GM23338 (cell line): ENCODE data around the gene KCNAB1. TPM values are rescaled to one million over a fixed set of nuclear protein-coding genes. Genes with fewer than 3 reads are reported as not detected.

ENCODE experiments used
- ATAC-seq: fragments of 200-7000 bp; cut with Tn5 transposase; 3 replicates; pipeline ENCODE4 v1.9.1; 2020
- DNase-seq: peaks from one replicate; pipeline ENCODE4 v3.0.0-alpha.2; 2015; ENCODE audit warnings: low spot score
- H2AFZ ChIP-seq: fragments of 200-600 bp; sonication (generic); 2 replicates; pipeline ENCODE4 v1.8.0; 2016; ENCODE audit warnings: antibody characterized with exemption, mild to moderate bottlenecking, moderate library complexity
- H3F3A ChIP-seq: fragments of 200-600 bp; sonication (generic); replicated peaks from 2 replicates; pipeline ENCODE4 v1.8.0; 2017; ENCODE audit warnings: antibody characterized with exemption, mixed run types, low read depth
- H3K27ac ChIP-seq: fragments of 200-600 bp; sonication (generic); 2 replicates; pipeline ENCODE4 v1.6.1; 2016; ENCODE audit warnings: low read depth
- H3K27me3 ChIP-seq: fragments of 200-600 bp; sonication (generic); 2 replicates; pipeline ENCODE4 v1.8.0; 2016; ENCODE audit warnings: mild to moderate bottlenecking, mixed run types, moderate library complexity; ENCODE audit not compliant: insufficient read depth
- H3K36me3 ChIP-seq: fragments of 200-600 bp; sonication (generic); 2 replicates; pipeline ENCODE4 v1.8.0; 2016; ENCODE audit warnings: mild to moderate bottlenecking; ENCODE audit not compliant: insufficient read depth
- H3K4me1 ChIP-seq: fragments of 200-600 bp; sonication (generic); 2 replicates; pipeline ENCODE4 v1.8.0; 2016; ENCODE audit warnings: mild to moderate bottlenecking, moderate library complexity; ENCODE audit not compliant: insufficient read depth
- H3K4me2 ChIP-seq: fragments of 200-600 bp; sonication (generic); 2 replicates; pipeline ENCODE4 v1.7.1; 2017; ENCODE audit warnings: mixed run types
- H3K4me3 ChIP-seq: fragments of 200-600 bp; sonication (generic); 2 replicates; pipeline ENCODE4 v1.6.1; 2016; ENCODE audit warnings: mixed run types
- H3K79me2 ChIP-seq: fragments of 200-600 bp; sonication (generic); replicated peaks from 2 replicates; pipeline ENCODE4 v1.8.0; 2017; ENCODE audit warnings: mild to moderate bottlenecking; ENCODE audit not compliant: insufficient read depth
- H3K9me2 ChIP-seq: fragments of 200-600 bp; sonication (generic); 2 replicates; pipeline ENCODE4 v1.8.0; 2017; ENCODE audit not compliant: insufficient read depth
- H4K20me1 ChIP-seq: fragments of 200-600 bp; sonication (generic); replicated peaks from 2 replicates; pipeline ENCODE4 v1.8.0; 2017; ENCODE audit warnings: mild to moderate bottlenecking; ENCODE audit not compliant: insufficient read depth
- H3K27ac Mint-ChIP-seq: 2 replicates; pipeline ENCODE4 v1.8.0; 2020; ENCODE audit warnings: inconsistent platforms, mild to moderate bottlenecking, moderate library complexity, mixed read lengths
- H3K27me3 Mint-ChIP-seq: 3 replicates; pipeline ENCODE4 v1.8.0; 2022; ENCODE audit warnings: low read depth, mild to moderate bottlenecking, moderate library complexity, mixed read lengths, inconsistent platforms; ENCODE audit not compliant: insufficient read depth, poor library complexity
- H3K36me3 Mint-ChIP-seq: 3 replicates; pipeline ENCODE4 v1.8.0; 2021; ENCODE audit warnings: low read depth, mild to moderate bottlenecking, inconsistent platforms, moderate library complexity, mixed read lengths
- H3K4me1 Mint-ChIP-seq: 3 replicates; pipeline ENCODE4 v1.8.0; 2020; ENCODE audit warnings: mild to moderate bottlenecking, inconsistent platforms, mixed read lengths
- H3K4me3 Mint-ChIP-seq: 3 replicates; pipeline ENCODE4 v1.8.0; 2021; ENCODE audit warnings: moderate library complexity, mild to moderate bottlenecking, inconsistent platforms, mixed read lengths
- H3K9me3 Mint-ChIP-seq: 3 replicates; pipeline ENCODE4 v1.8.0; 2020; ENCODE audit warnings: moderate library complexity, mild to moderate bottlenecking, inconsistent platforms, mixed read lengths
- CTCF ChIP-seq, 2 experiments: fragments of 200-600 bp in 1 of 2; sonication (generic) in 1 of 2; conservative IDR thresholded peaks; 2 replicates each; pipeline versions ENCODE4 v1.5.1 to v1.6.1; 2016 to 2017; ENCODE audit warnings: antibody characterized with exemption in 2 of 2, low read depth in 2 of 2, mild to moderate bottlenecking in 2 of 2, moderate library complexity in 1 of 2
- JUNB ChIP-seq: IDR thresholded peaks from one replicate; pipeline ENCODE4 v1.6.1; 2016; ENCODE audit warnings: antibody characterized with exemption; ENCODE audit not compliant: unreplicated experiment
- STAT1 ChIP-seq: IDR thresholded peaks from one replicate; pipeline ENCODE4 v1.6.1; 2016; ENCODE audit warnings: antibody characterized with exemption; ENCODE audit not compliant: unreplicated experiment
- ZNF331 ChIP-seq: fragments of 250-450 bp; sonication (Bioruptor Pico); IDR thresholded peaks from 2 replicates; pipeline ENCODE4 v1.5.0; 2020; ENCODE audit warnings: low read depth, mild to moderate bottlenecking, moderate library complexity
- ZNF462 ChIP-seq: fragments of 250-450 bp; sonication (Bioruptor Pico); IDR thresholded peaks from 2 replicates; pipeline ENCODE4 v1.5.0; 2020; ENCODE audit warnings: mild to moderate bottlenecking, moderate library complexity
- polyA plus RNA-seq: library from polyadenylated mRNA; unstranded; fragments of >200 nt; fragmentation: Nextera tagmentation; extraction: Ambion mirVana; gene quantifications from 2 replicates; pipeline ENCODE4 v1.2.1, GENCODE V29; 2016
- total RNA-seq: library from RNA; depleted of rRNA; stranded (reverse); fragments of >200 nt; shearing (Covaris generic); gene quantifications from 2 replicates; pipeline ENCODE4 v1.2.3, GENCODE V29; 2014

KCNAB1 gene
- total and polyA plus RNA-seq, 2 experiments from 2014 or later: 0.69 to 2.6 TPM

- no peak for TF ChIP-seq ZNF462 (CRISPR knock-in tag)
- TF ChIP-seq STAT1: no peak
- TF ChIP-seq JUNB: no peak
Measured at GRCh38 chr3:156530980-156531379, 410.6 kb downstream of the KCNAB1 start (continued).

GRCh38 chr3:156532730-156533129 is 412.4 kb downstream of the KCNAB1 start:
- H3K4me1 Mint-ChIP-seq: peaks cover 35% of the 10 kb centered on the region

More at GRCh38 chr3:156532730-156533129, 412.4 kb downstream of the KCNAB1 start:
- ATAC-seq (no peak), DNase-seq (no peak)
- Mint-ChIP-seq H3K27ac (peak overlapping the region; percentile 32), H3K9me3 (no peaks in the 10 kb centered on the region), H3K27me3 (peaks cover 9% of the 10 kb centered on the region), H3K36me3 (no peaks in the 10 kb centered on the region), H3K4me3 (no peak overlapping the region)
- Histone ChIP-seq H3K36me3 (0 out of 2 replicates have a peak, but pooled peaks cover 3% of the 10 kb centered on the region), H3K27me3 (no peaks in the 10 kb centered on the region), H3K79me2 (no peaks in the 10 kb centered on the region), H4K20me1 (no peaks in the 10 kb centered on the region; the same call in 1 of the 2 replicates), H3K27ac (no peak overlapping the region), H3F3A (no peaks in the 10 kb centered on the region), H3K9me2 (0 out of 2 replicates have a peak, but pooled peaks cover 3% of the 10 kb centered on the region), H3K4me2 (no peak overlapping the region), H3K4me3 (no peak overlapping the region), H3K4me1 (peaks cover 8% of the 10 kb centered on the region), H2AFZ (no peak overlapping the region)
- no peak for TF ChIP-seq ZNF331
- no peak for TF ChIP-seq CTCF (conservative IDR thresholded peaks at IDR 0.05; ENCODE audit: low read depth in 2 of 2)
